Measurements from ENCODE around the gene VANGL2. TPM values are rescaled to one million over a fixed set of nuclear protein-coding genes. Genes with fewer than 3 reads are reported as not detected.

The VANGL2 gene
- total RNA-seq, 1 donor from 2014 or later = 7.2 TPM

GRCh38 chr1:160467576-160467975, 67.2 kb downstream of the VANGL2 start:
- no peak for DNase-seq (ENCODE audit: low read depth)
- no peak overlapping the region for H3K4me3 ChIP-seq (ENCODE audit: low read depth, low read length)
- TF ChIP-seq, protein P1, sequence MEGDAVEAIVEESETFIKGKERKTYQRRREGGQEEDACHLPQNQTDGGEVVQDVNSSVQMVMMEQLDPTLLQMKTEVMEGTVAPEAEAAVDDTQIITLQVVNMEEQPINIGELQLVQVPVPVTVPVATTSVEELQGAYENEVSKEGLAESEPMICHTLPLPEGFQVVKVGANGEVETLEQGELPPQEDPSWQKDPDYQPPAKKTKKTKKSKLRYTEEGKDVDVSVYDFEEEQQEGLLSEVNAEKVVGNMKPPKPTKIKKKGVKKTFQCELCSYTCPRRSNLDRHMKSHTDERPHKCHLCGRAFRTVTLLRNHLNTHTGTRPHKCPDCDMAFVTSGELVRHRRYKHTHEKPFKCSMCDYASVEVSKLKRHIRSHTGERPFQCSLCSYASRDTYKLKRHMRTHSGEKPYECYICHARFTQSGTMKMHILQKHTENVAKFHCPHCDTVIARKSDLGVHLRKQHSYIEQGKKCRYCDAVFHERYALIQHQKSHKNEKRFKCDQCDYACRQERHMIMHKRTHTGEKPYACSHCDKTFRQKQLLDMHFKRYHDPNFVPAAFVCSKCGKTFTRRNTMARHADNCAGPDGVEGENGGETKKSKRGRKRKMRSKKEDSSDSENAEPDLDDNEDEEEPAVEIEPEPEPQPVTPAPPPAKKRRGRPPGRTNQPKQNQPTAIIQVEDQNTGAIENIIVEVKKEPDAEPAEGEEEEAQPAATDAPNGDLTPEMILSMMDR (conservative IDR thresholded peaks at IDR 0.05; ENCODE audit: low read depth, low read length) = no peak

- TF ChIP-seq, protein P1 (conservative IDR thresholded peaks at IDR 0.05; ENCODE audit: low read depth, low read length) = no peak
- no peak overlapping the region for H3K4me3 ChIP-seq (ENCODE audit: low read depth, low read length)
- no peak for DNase-seq (ENCODE audit: low read depth)
Measured at GRCh38 chr1:160471253-160471652, 70.9 kb downstream of the VANGL2 start.

DNA sequence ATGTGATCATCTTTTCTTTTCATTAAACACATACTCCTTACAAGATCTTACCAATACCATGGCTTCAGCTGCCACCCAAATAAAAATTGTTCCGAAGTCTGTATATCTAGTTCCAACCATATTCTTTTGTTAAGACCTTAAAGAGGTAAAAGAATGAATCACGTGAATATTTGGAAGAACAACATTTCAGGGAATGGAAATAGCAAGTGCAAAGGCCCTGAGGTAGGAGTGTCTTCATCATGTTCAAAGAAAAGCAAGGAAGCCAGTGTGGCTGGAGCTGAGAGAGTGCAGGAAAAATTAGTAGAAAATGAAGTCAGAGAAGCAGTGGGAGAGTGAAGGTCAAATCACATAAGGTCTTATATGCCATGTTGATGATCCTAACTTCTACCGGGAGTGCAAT, 71.7 kb downstream of the VANGL2 start:
- TF ChIP-seq, protein P1 (conservative IDR thresholded peaks at IDR 0.05; ENCODE audit: low read depth, low read length) = no peak
- no peak for DNase-seq (ENCODE audit: low read depth)
- no peak overlapping the region for H3K4me3 ChIP-seq (ENCODE audit: low read depth, low read length)

DNA sequence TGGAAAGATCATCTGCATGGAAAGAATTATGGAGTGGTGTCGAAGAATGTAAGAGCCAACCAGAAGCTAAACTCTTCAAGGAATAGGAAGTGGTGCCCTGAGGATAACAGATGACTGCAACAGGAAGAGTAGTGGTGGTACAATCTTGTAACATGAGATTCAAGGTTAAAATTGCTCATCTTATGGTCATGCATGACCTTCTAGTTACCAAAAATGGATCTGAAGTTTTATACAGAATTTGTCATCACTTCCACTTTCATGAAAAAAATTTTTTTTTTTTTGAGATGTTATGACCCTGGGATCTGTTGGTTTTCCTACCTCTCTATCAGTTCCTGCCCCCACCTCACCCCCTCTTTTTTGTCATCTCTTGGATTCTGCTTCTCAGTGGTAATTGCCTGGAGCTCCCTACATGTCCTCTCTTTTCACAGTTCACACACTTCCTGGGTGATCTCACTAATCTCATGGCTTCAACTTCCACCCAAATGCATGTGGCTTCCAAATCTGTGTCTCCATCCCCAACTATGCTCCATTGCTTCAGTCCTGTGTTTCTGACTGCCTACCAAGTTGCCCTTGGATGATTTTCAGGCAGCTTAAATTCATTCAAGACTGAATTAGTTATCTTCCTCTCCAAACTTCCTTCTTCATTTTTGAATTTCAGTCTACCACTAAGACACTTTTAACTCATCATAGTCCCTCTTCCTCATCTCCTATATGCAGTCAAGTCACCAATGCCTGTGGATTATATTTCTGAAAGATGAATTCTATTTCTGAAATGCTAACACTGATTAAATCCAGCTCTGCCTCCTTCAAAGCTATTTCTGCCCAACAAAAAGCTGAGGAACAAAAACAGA, 74.3 kb downstream of the VANGL2 start:
- H3K4me3 ChIP-seq (ENCODE audit: low read depth, low read length) = no peak overlapping the region
- TF ChIP-seq, protein P1 (conservative IDR thresholded peaks at IDR 0.05; ENCODE audit: low read depth, low read length) = no peak
- DNase-seq (ENCODE audit: low read depth) = no peak

Other genes with a start within 250 kb of the VANGL2 start
- not detected in 2 replicates for gene ATP1A4, start 249.0 kb upstream of the VANGL2 start, total RNA-seq
- gene CASQ1, start 210.0 kb upstream of the VANGL2 start, total RNA-seq = not detected in 2 replicates
- gene PEA15, start 195.2 kb upstream of the VANGL2 start, total RNA-seq = 57.8 and 115 TPM in 2 replicates
- 32.3 and 41.6 TPM in 2 replicates for gene DCAF8, start 138.0 kb upstream of the VANGL2 start, total RNA-seq
- gene PEX19, start 115.4 kb upstream of the VANGL2 start, total RNA-seq = 21.6 and 36.7 TPM in 2 replicates
- gene COPA, start 57.3 kb upstream of the VANGL2 start, total RNA-seq = 89.7 and 96.7 TPM in 2 replicates
- 55.7 and 57.0 TPM in 2 replicates for gene NCSTN, start 57.2 kb upstream of the VANGL2 start, total RNA-seq
- gene NHLH1, start 33.5 kb upstream of the VANGL2 start, total RNA-seq = not detected in 2 replicates
- not detected in 2 replicates for gene SLAMF6, start 122.7 kb downstream of the VANGL2 start, total RNA-seq
- gene CD84, start 178.9 kb downstream of the VANGL2 start, total RNA-seq = not detected in 2 replicates
- not detected in 2 replicates for gene SLAMF1, start 246.5 kb downstream of the VANGL2 start, total RNA-seq